ENCODE measurements around the gene TMEM207.

TMEM207 gene

DNA sequence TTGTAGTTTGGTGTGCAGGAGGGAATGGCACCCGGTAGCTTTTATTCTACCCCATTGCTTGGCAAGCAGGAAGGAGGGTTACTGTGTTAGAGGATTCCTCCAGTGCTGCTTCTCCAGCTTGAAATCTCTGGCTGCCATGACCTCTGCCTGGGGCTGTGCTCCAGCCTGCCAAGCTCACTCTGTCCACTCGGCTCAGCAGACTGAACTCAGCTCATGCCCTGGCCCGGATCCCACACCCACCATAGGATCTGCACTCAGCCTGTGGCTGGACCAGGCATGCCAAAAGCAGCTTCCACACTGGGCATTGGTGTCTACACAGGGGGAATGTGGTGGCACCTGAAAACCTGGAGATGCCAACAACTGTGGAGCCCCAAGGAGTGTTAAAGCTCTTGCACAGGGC is 35.4 kb downstream of the TMEM207 start:
- H2AFZ ChIP-seq (ENCODE audit: low read depth, low read length) = no peak overlapping the region
- no peak overlapping the region for H3K4me2 ChIP-seq (ENCODE audit: low read length)
- H3K27ac ChIP-seq (ENCODE audit: low read length) = no peak overlapping the region

DNA sequence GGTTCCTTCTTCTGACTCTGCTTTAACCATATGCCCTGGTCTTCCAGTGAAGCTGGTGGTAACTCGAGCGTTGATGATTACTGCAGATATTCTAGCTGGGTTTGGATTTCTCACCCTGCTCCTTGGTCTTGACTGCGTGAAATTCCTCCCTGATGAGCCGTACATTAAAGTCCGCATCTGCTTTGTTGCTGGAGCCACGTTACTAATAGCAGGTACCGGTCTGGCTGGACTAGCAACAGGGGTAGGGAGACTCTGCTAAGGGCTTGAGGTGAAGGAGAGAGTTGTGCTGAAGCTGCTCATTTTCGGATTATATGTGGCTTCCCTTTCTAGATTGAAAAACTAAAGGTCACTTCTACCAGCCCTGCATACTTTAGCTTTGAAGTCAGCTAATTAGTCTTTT is 45.0 kb downstream of the TMEM207 start:
- Histone ChIP-seq H2AFZ (ENCODE audit: low read depth, low read length) (no peak overlapping the region), H3K4me1 (ENCODE audit: low read length) (no peaks in the 10 kb centered on the region), H3K79me2 (ENCODE audit: low read length) (no peaks in the 10 kb centered on the region), H3K27ac (ENCODE audit: low read length) (no peak overlapping the region), H4K20me1 (ENCODE audit: insufficient read depth, low read length) (no peaks in the 10 kb centered on the region), H3K4me3 (ENCODE audit: low read length) (no peak overlapping the region), H3K4me2 (ENCODE audit: low read length) (no peak overlapping the region), H3K27me3 (ENCODE audit: low read depth, low read length) (no peaks in the 10 kb centered on the region), H3K36me3 (replicated peaks; ENCODE audit: low read depth, low read length) (no peaks in the 10 kb centered on the region), H3K9ac (ENCODE audit: low read length) (no peak overlapping the region), H3K9me3 (ENCODE audit: insufficient read depth, low read length) (no peaks in the 10 kb centered on the region)
- TF ChIP-seq EZH2phosphoT487 (IDR thresholded peaks at IDR 0.05; ENCODE audit: low read depth) (no peak), CTCF (IDR thresholded peaks at IDR 0.05; ENCODE audit: low read depth, low read length) (no peak)

More for the DNA sequence above, 35.4 kb downstream of the TMEM207 start:
- Histone ChIP-seq H3K79me2 (ENCODE audit: low read length) (no peaks in the 10 kb centered on the region), H4K20me1 (ENCODE audit: insufficient read depth, low read length) (no peaks in the 10 kb centered on the region), H3K36me3 (replicated peaks; ENCODE audit: low read depth, low read length) (no peaks in the 10 kb centered on the region), H3K27me3 (ENCODE audit: low read depth, low read length) (no peaks in the 10 kb centered on the region), H3K4me1 (ENCODE audit: low read length) (no peaks in the 10 kb centered on the region), H3K9me3 (ENCODE audit: insufficient read depth, low read length) (no peaks in the 10 kb centered on the region), H3K4me3 (ENCODE audit: low read length) (no peak overlapping the region), H3K9ac (ENCODE audit: low read length) (no peak overlapping the region)
- TF ChIP-seq CTCF (IDR thresholded peaks at IDR 0.05; ENCODE audit: low read depth, low read length) (no peak), EZH2phosphoT487 (IDR thresholded peaks at IDR 0.05; ENCODE audit: low read depth) (no peak)

- H3K36me3 ChIP-seq (replicated peaks; ENCODE audit: low read depth, low read length) = no peaks in the 10 kb centered on the region
- H3K4me2 ChIP-seq (ENCODE audit: low read length) = no peak overlapping the region
- H3K27ac ChIP-seq (ENCODE audit: low read length) = no peak overlapping the region
- TF ChIP-seq EZH2phosphoT487 (IDR thresholded peaks at IDR 0.05; ENCODE audit: low read depth) (no peak), CTCF (IDR thresholded peaks at IDR 0.05; ENCODE audit: low read depth, low read length) (no peak)
- no peak overlapping the region for H3K9ac ChIP-seq (ENCODE audit: low read length)
- no peaks in the 10 kb centered on the region for H3K4me1 ChIP-seq (ENCODE audit: low read length)
- H4K20me1 ChIP-seq (ENCODE audit: insufficient read depth, low read length) = no peaks in the 10 kb centered on the region
- H3K27me3 ChIP-seq (ENCODE audit: low read depth, low read length) = no peaks in the 10 kb centered on the region
- no peaks in the 10 kb centered on the region for H3K79me2 ChIP-seq (ENCODE audit: low read length)
- no peaks in the 10 kb centered on the region for H3K9me3 ChIP-seq (ENCODE audit: insufficient read depth, low read length)
- H2AFZ ChIP-seq (ENCODE audit: low read depth, low read length) = no peak overlapping the region
- no peak overlapping the region for H3K4me3 ChIP-seq (ENCODE audit: low read length)
These were observed 47.7 kb downstream of the TMEM207 start for GRCh38 chr3:190401963-190402362.

DNA sequence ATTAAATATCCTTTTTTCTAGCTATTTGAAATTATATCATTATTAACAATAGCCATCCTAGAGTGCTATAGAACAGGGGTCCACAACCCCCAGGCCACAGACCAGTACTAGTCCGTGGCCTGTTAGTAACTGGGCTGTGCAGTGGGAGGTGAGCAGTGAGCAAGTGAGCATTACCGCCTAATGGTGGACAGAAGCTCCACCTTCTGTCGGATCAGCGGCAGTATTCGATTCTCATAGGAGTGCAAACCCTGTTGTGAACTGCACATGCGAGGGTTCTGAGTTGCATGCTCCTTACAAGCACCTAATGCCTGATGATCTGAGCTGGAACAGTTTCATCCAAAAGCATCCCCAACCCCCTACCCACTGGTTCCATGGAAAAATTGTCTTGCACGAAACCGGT is 50.0 kb downstream of the TMEM207 start:
- Histone ChIP-seq H2AFZ (ENCODE audit: low read depth, low read length) (no peak overlapping the region), H3K9ac (ENCODE audit: low read length) (no peak overlapping the region), H3K27ac (ENCODE audit: low read length) (no peak overlapping the region), H3K36me3 (replicated peaks; ENCODE audit: low read depth, low read length) (no peaks in the 10 kb centered on the region), H3K4me1 (ENCODE audit: low read length) (no peaks in the 10 kb centered on the region), H3K9me3 (ENCODE audit: insufficient read depth, low read length) (no peaks in the 10 kb centered on the region), H3K4me2 (ENCODE audit: low read length) (no peak overlapping the region), H3K79me2 (ENCODE audit: low read length) (no peaks in the 10 kb centered on the region), H3K4me3 (ENCODE audit: low read length) (no peak overlapping the region), H4K20me1 (ENCODE audit: insufficient read depth, low read length) (no peaks in the 10 kb centered on the region), H3K27me3 (ENCODE audit: low read depth, low read length) (no peaks in the 10 kb centered on the region)
- no peak for TF ChIP-seq CTCF (IDR thresholded peaks at IDR 0.05; ENCODE audit: low read depth, low read length)
- TF ChIP-seq EZH2phosphoT487 (IDR thresholded peaks at IDR 0.05; ENCODE audit: low read depth) = no peak

All from OCI-LY3 (cell line).